ENCODE data around the gene GRM7. TPM values are rescaled to one million over a fixed set of nuclear protein-coding genes. Genes with fewer than 3 reads are reported as not detected.

Gene GRM7
- total RNA-seq, 1 experiment from 2014 or later: not detected

DNA sequence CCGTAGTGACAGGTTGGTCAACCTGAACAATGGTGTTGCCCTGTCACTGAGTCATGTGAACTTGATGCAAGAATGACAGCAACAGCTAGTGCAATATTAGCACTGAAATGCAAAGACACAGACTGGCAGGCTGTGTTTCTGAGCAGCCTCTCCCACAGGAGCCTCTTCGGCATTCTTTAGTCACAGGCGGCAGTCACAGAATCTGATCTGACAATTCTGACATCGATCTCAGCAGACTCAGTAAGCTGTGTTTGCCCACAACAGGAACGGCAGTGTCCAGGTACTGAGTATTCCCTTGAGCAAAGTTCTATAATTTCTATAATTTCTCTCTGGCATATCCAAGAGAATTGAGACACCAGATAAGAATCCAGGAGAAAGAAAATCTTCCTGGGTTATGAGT lies 776.8 kb downstream of the GRM7 start:
- Histone ChIP-seq H2AFZ (ENCODE audit: low read length) (no peak overlapping the region), H3K4me3 (ENCODE audit: low read length) (no peak overlapping the region), H3K9me2 (replicated peaks; ENCODE audit: low read length) (no peaks in the 10 kb centered on the region), H3K36me3 (ENCODE audit: low read depth, low read length) (no peaks in the 10 kb centered on the region), H3K9me3 (ENCODE audit: low read length) (peaks cover 19% of the 10 kb centered on the region), H3K4me2 (ENCODE audit: low read length) (no peak overlapping the region), H3K27ac (ENCODE audit: low read length) (no peak overlapping the region), H3K27me3 (ENCODE audit: low read length) (no peaks in the 10 kb centered on the region), H3K4me1 (ENCODE audit: insufficient read depth, low read length) (no peaks in the 10 kb centered on the region), H3F3A (ENCODE audit: low read length, unreplicated experiment) (no peaks in the 10 kb centered on the region), H3K9ac (ENCODE audit: low read length) (no peak overlapping the region), H4K20me1 (ENCODE audit: low read length) (no peaks in the 10 kb centered on the region), H3K79me2 (ENCODE audit: low read length) (no peaks in the 10 kb centered on the region)
- intact Hi-C loops (cut with micrococcal nuclease): no loop called here
- DNase-seq (no peak), ATAC-seq (no peak)
- TF ChIP-seq EZH2 (IDR thresholded peaks at IDR 0.05; ENCODE audit: low read length, unreplicated experiment) (no peak), EZH2phosphoT487 (IDR thresholded peaks at IDR 0.05; ENCODE audit: borderline replicate concordance, low read length) (no peak)
- TF ChIP-seq, protein P1, sequence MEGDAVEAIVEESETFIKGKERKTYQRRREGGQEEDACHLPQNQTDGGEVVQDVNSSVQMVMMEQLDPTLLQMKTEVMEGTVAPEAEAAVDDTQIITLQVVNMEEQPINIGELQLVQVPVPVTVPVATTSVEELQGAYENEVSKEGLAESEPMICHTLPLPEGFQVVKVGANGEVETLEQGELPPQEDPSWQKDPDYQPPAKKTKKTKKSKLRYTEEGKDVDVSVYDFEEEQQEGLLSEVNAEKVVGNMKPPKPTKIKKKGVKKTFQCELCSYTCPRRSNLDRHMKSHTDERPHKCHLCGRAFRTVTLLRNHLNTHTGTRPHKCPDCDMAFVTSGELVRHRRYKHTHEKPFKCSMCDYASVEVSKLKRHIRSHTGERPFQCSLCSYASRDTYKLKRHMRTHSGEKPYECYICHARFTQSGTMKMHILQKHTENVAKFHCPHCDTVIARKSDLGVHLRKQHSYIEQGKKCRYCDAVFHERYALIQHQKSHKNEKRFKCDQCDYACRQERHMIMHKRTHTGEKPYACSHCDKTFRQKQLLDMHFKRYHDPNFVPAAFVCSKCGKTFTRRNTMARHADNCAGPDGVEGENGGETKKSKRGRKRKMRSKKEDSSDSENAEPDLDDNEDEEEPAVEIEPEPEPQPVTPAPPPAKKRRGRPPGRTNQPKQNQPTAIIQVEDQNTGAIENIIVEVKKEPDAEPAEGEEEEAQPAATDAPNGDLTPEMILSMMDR (conservative IDR thresholded peaks at IDR 0.05; ENCODE audit: low read depth, low read length): no peak
- POLR2A ChIA-PET (ENCODE audit: unreplicated experiment): no interaction called here
- CTCF ChIA-PET: no interaction called here
- no TSS peak for BruUV-seq (replicated peaks)

DNA sequence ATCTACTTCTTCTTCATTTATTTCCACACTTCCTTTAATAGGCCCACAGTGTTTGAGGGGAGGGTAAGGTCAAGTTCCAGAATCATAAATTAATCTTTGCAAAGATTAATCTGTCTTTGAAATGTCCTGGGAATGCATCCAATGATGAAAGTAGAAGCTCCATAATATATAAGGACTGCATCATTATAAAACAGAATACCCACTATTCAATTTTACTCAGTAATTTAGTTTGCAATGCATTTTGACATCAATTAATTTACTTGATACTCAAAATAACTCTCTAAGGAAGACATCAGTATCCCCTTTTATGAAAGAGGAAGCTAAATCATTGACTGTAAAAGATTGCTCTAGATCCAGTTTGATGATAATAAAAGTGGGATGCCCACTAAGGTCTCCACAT lies 777.2 kb downstream of the GRM7 start:
- Histone ChIP-seq H3K79me2 (ENCODE audit: low read length) (no peaks in the 10 kb centered on the region), H3K36me3 (ENCODE audit: low read depth, low read length) (no peaks in the 10 kb centered on the region), H4K20me1 (ENCODE audit: low read length) (no peaks in the 10 kb centered on the region), H3K27me3 (ENCODE audit: low read length) (no peaks in the 10 kb centered on the region), H3K9ac (ENCODE audit: low read length) (no peak overlapping the region), H3K4me2 (ENCODE audit: low read length) (no peak overlapping the region), H3K4me1 (ENCODE audit: insufficient read depth, low read length) (no peaks in the 10 kb centered on the region), H2AFZ (ENCODE audit: low read length) (no peak overlapping the region), H3F3A (ENCODE audit: low read length, unreplicated experiment) (no peaks in the 10 kb centered on the region), H3K27ac (ENCODE audit: low read length) (no peak overlapping the region), H3K9me3 (ENCODE audit: low read length) (peaks cover 19% of the 10 kb centered on the region), H3K9me2 (replicated peaks; ENCODE audit: low read length) (no peaks in the 10 kb centered on the region), H3K4me3 (ENCODE audit: low read length) (no peak overlapping the region)
- intact Hi-C loops (cut with micrococcal nuclease): no loop called here
- ATAC-seq: no peak
- BruUV-seq (replicated peaks): no TSS peak
- ChIA-PET CTCF (no interaction called here), POLR2A (ENCODE audit: unreplicated experiment) (no interaction called here)
- no peak for DNase-seq
- no peak for TF ChIP-seq EZH2 (IDR thresholded peaks at IDR 0.05; ENCODE audit: low read length, unreplicated experiment)

DNA sequence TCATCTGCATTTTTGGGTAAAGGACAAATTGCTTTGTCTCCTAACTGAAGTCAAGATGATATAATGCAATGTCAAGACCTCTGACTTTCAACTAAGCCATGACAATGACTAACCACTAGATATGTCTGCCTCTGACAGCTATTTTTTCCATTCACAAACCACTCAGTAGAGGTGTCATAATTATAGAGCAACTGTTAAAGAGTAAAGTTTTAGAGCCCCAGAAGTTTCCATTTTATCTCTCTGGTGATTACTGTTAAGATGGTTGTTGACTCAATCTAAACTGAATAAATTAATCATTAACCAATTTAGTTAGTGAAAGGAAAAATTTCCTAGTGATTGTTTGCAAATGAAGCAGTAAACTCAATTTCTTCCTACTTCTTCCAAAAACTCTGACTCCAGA lies 779.9 kb downstream of the GRM7 start:
- Histone ChIP-seq H3K27me3 (ENCODE audit: low read length) (no peaks in the 10 kb centered on the region), H2AFZ (ENCODE audit: low read length) (no peak overlapping the region), H3K4me2 (ENCODE audit: low read length) (no peak overlapping the region), H3K4me1 (ENCODE audit: insufficient read depth, low read length) (no peaks in the 10 kb centered on the region), H3K79me2 (ENCODE audit: low read length) (no peaks in the 10 kb centered on the region), H3K9ac (ENCODE audit: low read length) (no peak overlapping the region), H3K27ac (ENCODE audit: low read length) (no peak overlapping the region), H3K9me2 (replicated peaks; ENCODE audit: low read length) (no peaks in the 10 kb centered on the region), H3K9me3 (ENCODE audit: low read length) (peaks cover 24% of the 10 kb centered on the region), H4K20me1 (ENCODE audit: low read length) (no peaks in the 10 kb centered on the region), H3F3A (ENCODE audit: low read length, unreplicated experiment) (no peaks in the 10 kb centered on the region), H3K36me3 (ENCODE audit: low read depth, low read length) (no peaks in the 10 kb centered on the region), H3K4me3 (ENCODE audit: low read length) (no peak overlapping the region)
- DNase-seq (no peak), ATAC-seq (no peak)
- ChIA-PET CTCF (no interaction called here), POLR2A (ENCODE audit: unreplicated experiment) (no interaction called here)
- BruUV-seq (replicated peaks): no TSS peak
- intact Hi-C loops (cut with micrococcal nuclease): no loop called here
- TF ChIP-seq, protein P1 (conservative IDR thresholded peaks at IDR 0.05; ENCODE audit: low read depth, low read length): no peak
- TF ChIP-seq EZH2 (IDR thresholded peaks at IDR 0.05; ENCODE audit: low read length, unreplicated experiment): no peak

Data from PC-3 (cell line).